IgD-negative memory B cell (primary cell): Measurements from ENCODE around the gene ZBP1. TPM values are rescaled to one million over a fixed set of nuclear protein-coding genes. Genes with fewer than 3 reads are reported as not detected.

ENCODE experiments used
- H3K27ac Mint-ChIP-seq, 3 donors: one replicate each; pipeline ENCODE4 v1.8.0; 2020 to 2022; ENCODE audit warnings: mild to moderate bottlenecking in 3 of 3, mixed read lengths in 3 of 3, moderate library complexity in 1 of 3
- H3K27me3 Mint-ChIP-seq: one replicate; pipeline ENCODE4 v1.8.0; 2021; ENCODE audit warnings: mixed read lengths
- H3K36me3 Mint-ChIP-seq: one replicate; pipeline ENCODE4 v1.8.0; 2020; ENCODE audit warnings: mild to moderate bottlenecking, mixed read lengths
- H3K4me1 Mint-ChIP-seq, 3 donors: one replicate each; pipeline ENCODE4 v1.8.0; 2020 to 2022; ENCODE audit warnings: mixed read lengths in 3 of 3, mild to moderate bottlenecking in 1 of 3
- H3K4me3 Mint-ChIP-seq, 4 donors: one replicate each; pipeline ENCODE4 v1.8.0; 2020 to 2022; ENCODE audit warnings: mild to moderate bottlenecking in 4 of 4, mixed read lengths in 4 of 4, moderate library complexity in 3 of 4
- H3K9me3 Mint-ChIP-seq, 3 donors: one replicate each; pipeline ENCODE4 v1.8.0; 2020 to 2021; ENCODE audit warnings: mixed read lengths in 3 of 3, mild to moderate bottlenecking in 1 of 3
- polyA plus RNA-seq: library from polyadenylated mRNA; unstranded; fragments of 300-500 nt; fragmentation: Illumina TruSeq; gene quantifications from one replicate; pipeline ENCODE4 v1.2.3, GENCODE V29; 2021

The ZBP1 gene
- polyA plus RNA-seq, 1 donor from 2014 or later: 29.6 TPM

- Mint-ChIP-seq H3K27ac (no peak overlapping the region), H3K4me3 (no peak overlapping the region), H3K27me3 (peaks cover 54% of the 10 kb centered on the region)
These were observed 40.3 kb downstream of the ZBP1 start for GRCh38 chr20:57579898-57580447.

GRCh38 chr20:57579331-57579897 lies 40.8 kb downstream of the ZBP1 start:
- no peaks in the 10 kb centered on the region for H3K9me3 Mint-ChIP-seq
- H3K27me3 Mint-ChIP-seq: peaks cover 48% of the 10 kb centered on the region
- H3K4me1 Mint-ChIP-seq: no peaks in the 10 kb centered on the region
- no peak overlapping the region for H3K27ac Mint-ChIP-seq
- no peaks in the 10 kb centered on the region for H3K36me3 Mint-ChIP-seq
- H3K4me3 Mint-ChIP-seq: no peak overlapping the region

More at GRCh38 chr20:57579898-57580447, 40.3 kb downstream of the ZBP1 start:
- Mint-ChIP-seq H3K36me3 (no peaks in the 10 kb centered on the region), H3K4me1 (peaks cover 0 to 1% (median 0%) of the 10 kb centered on the region in 3 donors), H3K9me3 (no peaks in the 10 kb centered on the region)

GRCh38 chr20:57578476-57579165 lies 41.6 kb downstream of the ZBP1 start:
- H3K9me3 Mint-ChIP-seq: no peaks in the 10 kb centered on the region
- peaks cover 50% of the 10 kb centered on the region for H3K27me3 Mint-ChIP-seq
- H3K27ac Mint-ChIP-seq: no peak overlapping the region
- H3K4me1 Mint-ChIP-seq: no peaks in the 10 kb centered on the region
- H3K36me3 Mint-ChIP-seq: no peaks in the 10 kb centered on the region
- H3K4me3 Mint-ChIP-seq: no peak overlapping the region

GRCh38 chr20:57577679-57578475 lies 42.3 kb downstream of the ZBP1 start:
- no peak overlapping the region for H3K4me3 Mint-ChIP-seq
- H3K4me1 Mint-ChIP-seq: no peaks in the 10 kb centered on the region
- no peak overlapping the region for H3K27ac Mint-ChIP-seq
- H3K36me3 Mint-ChIP-seq: no peaks in the 10 kb centered on the region
- H3K27me3 Mint-ChIP-seq: peaks cover 46% of the 10 kb centered on the region
- H3K9me3 Mint-ChIP-seq: no peaks in the 10 kb centered on the region

- no peak overlapping the region for H3K27ac Mint-ChIP-seq
- H3K4me1 Mint-ChIP-seq: no peaks in the 10 kb centered on the region
- H3K27me3 Mint-ChIP-seq: peaks cover 48% of the 10 kb centered on the region
- no peak overlapping the region for H3K4me3 Mint-ChIP-seq
- H3K36me3 Mint-ChIP-seq: no peaks in the 10 kb centered on the region
- H3K9me3 Mint-ChIP-seq: no peaks in the 10 kb centered on the region
These were observed 43.3 kb downstream of the ZBP1 start for GRCh38 chr20:57576617-57577550.

- Mint-ChIP-seq H3K4me1 (no peaks in the 10 kb centered on the region), H3K27ac (no peak overlapping the region), H3K27me3 (peaks cover 41% of the 10 kb centered on the region), H3K4me3 (no peak overlapping the region), H3K36me3 (no peaks in the 10 kb centered on the region), H3K9me3 (no peaks in the 10 kb centered on the region)
These were observed 44.2 kb downstream of the ZBP1 start for GRCh38 chr20:57576002-57576401.

GRCh38 chr20:57574954-57575353 lies 45.3 kb downstream of the ZBP1 start:
- no peaks in the 10 kb centered on the region for H3K4me1 Mint-ChIP-seq
- peaks cover 30% of the 10 kb centered on the region for H3K27me3 Mint-ChIP-seq
- no peak overlapping the region for H3K27ac Mint-ChIP-seq
- H3K9me3 Mint-ChIP-seq: no peaks in the 10 kb centered on the region
- H3K36me3 Mint-ChIP-seq: no peaks in the 10 kb centered on the region
- no peak overlapping the region for H3K4me3 Mint-ChIP-seq

GRCh38 chr20:57573894-57574293 lies 46.3 kb downstream of the ZBP1 start:
- Mint-ChIP-seq H3K9me3 (no peaks in the 10 kb centered on the region), H3K4me3 (no peak overlapping the region), H3K27me3 (peaks cover 29% of the 10 kb centered on the region), H3K27ac (no peak overlapping the region), H3K4me1 (no peaks in the 10 kb centered on the region), H3K36me3 (no peaks in the 10 kb centered on the region)

GRCh38 chr20:57573242-57573641 lies 47.0 kb downstream of the ZBP1 start:
- no peaks in the 10 kb centered on the region for H3K4me1 Mint-ChIP-seq
- H3K4me3 Mint-ChIP-seq: peak overlapping the region in 1 of 4 donors; percentile 49
- peak overlapping the region in 1 of 3 donors; percentile 41 for H3K27ac Mint-ChIP-seq
- H3K27me3 Mint-ChIP-seq: peaks cover 24% of the 10 kb centered on the region
- H3K36me3 Mint-ChIP-seq: no peaks in the 10 kb centered on the region
- no peaks in the 10 kb centered on the region for H3K9me3 Mint-ChIP-seq

GRCh38 chr20:57571782-57572416 lies 48.3 kb downstream of the ZBP1 start:
- H3K4me1 Mint-ChIP-seq: no peaks in the 10 kb centered on the region
- peaks cover 23% of the 10 kb centered on the region for H3K27me3 Mint-ChIP-seq
- H3K4me3 Mint-ChIP-seq: no peak overlapping the region
- H3K9me3 Mint-ChIP-seq: no peaks in the 10 kb centered on the region
- peak overlapping the region in 1 of 3 donors; percentile 37 for H3K27ac Mint-ChIP-seq
- no peaks in the 10 kb centered on the region for H3K36me3 Mint-ChIP-seq

GRCh38 chr20:57570920-57571319 lies 49.3 kb downstream of the ZBP1 start:
- H3K27me3 Mint-ChIP-seq: peaks cover 23% of the 10 kb centered on the region
- no peak overlapping the region for H3K27ac Mint-ChIP-seq
- H3K36me3 Mint-ChIP-seq: no peaks in the 10 kb centered on the region
- H3K9me3 Mint-ChIP-seq: no peaks in the 10 kb centered on the region
- no peak overlapping the region for H3K4me3 Mint-ChIP-seq
- no peaks in the 10 kb centered on the region for H3K4me1 Mint-ChIP-seq

GRCh38 chr20:57570145-57570850 lies 49.9 kb downstream of the ZBP1 start:
- Mint-ChIP-seq H3K27me3 (peaks cover 29% of the 10 kb centered on the region), H3K4me3 (no peak overlapping the region), H3K4me1 (no peaks in the 10 kb centered on the region)

GRCh38 chr20:57568960-57569359 lies 51.3 kb downstream of the ZBP1 start:
- Mint-ChIP-seq H3K27ac (no peak overlapping the region), H3K4me1 (no peaks in the 10 kb centered on the region), H3K27me3 (peaks cover 26% of the 10 kb centered on the region), H3K36me3 (no peaks in the 10 kb centered on the region), H3K4me3 (no peak overlapping the region), H3K9me3 (no peaks in the 10 kb centered on the region)

More at GRCh38 chr20:57570145-57570850, 49.9 kb downstream of the ZBP1 start:
- Mint-ChIP-seq H3K27ac (no peak overlapping the region), H3K36me3 (no peaks in the 10 kb centered on the region), H3K9me3 (no peaks in the 10 kb centered on the region)
